K562 (cell line): ENCODE results near the gene ZNF236. TPM values are rescaled to one million over a fixed set of nuclear protein-coding genes. Genes with fewer than 3 reads are reported as not detected.
"Not testable (repeated sequence)": the region's sequence is repeated elsewhere in the genome, so short reads cannot be mapped to it uniquely, and the experiment has no call there.

Source experiments
- ATAC-seq: fragments of 200-7000 bp; cut with Tn5 transposase; 3 replicates; pipeline ENCODE4 v1.9.1; 2020; ENCODE audit warnings: moderate library complexity
- BruUV-seq: library from RNA; stranded (reverse); fragments of 400-500 nt; replicated peaks from 2 replicates; lab custom pipeline; 2021; lab: Mats Ljungman, UMichigan
- CTCF ChIA-PET: fragments of 300-600 bp; formaldehyde crosslinking; extraction: SDS; loops from one replicate; lab custom pipeline; 2021; ENCODE audit warnings: low intra/inter-chr PET ratio; lab: Yijun Ruan, JAX
- POLR2A ChIA-PET: fragments of 300-600, 350-650 bp; sonication (Branson Sonifier 250); formaldehyde crosslinking; extraction: SDS; loops from one replicate; lab custom pipeline; 2021; ENCODE audit warnings: antibody characterized with exemption, inconsistent platforms; lab: Yijun Ruan, JAX
- DNase-seq, 4 experiments: peaks; one replicate each; pipeline versions ENCODE4 v3.0.0 to v3.0.0-alpha.2; 2011 to 2018; ENCODE audit warnings: low spot score in 3 of 4, mixed read lengths in 3 of 4; ENCODE audit errors: extremely low read depth in 1 of 4
- FAIRE-seq: peaks from 2 replicates; lab custom pipeline; 2011; peaks lifted over from hg19 to GRCh38; lab: Jason Lieb, UNC
- H2AFZ ChIP-seq: 2 replicates; pipeline ENCODE4 v1.6.0; 2011; ENCODE audit warnings: low read depth, low read length, control low read depth, inconsistent platforms
- H3K27ac ChIP-seq: fragments of 200-600 bp; 3 replicates; pipeline ENCODE4 v1.8.0; 2011; ENCODE audit warnings: low read depth, mild to moderate bottlenecking, control low read depth, inconsistent platforms, low read length, moderate library complexity, mixed read lengths; ENCODE audit errors: extremely low read depth
- H3K27me3 ChIP-seq, 2 experiments: fragments of 300-600 bp in 1 of 2; 2 replicates in 1 of 2; 3 replicates in 1 of 2; pipeline versions ENCODE4 v1.6.0 to v1.8.0; 2011; ENCODE audit warnings: inconsistent platforms in 2 of 2, low read length in 2 of 2, mild to moderate bottlenecking in 1 of 2, mixed read lengths in 1 of 2, moderate library complexity in 1 of 2; ENCODE audit not compliant: control insufficient read depth in 2 of 2, insufficient read depth in 2 of 2
- H3K36me3 ChIP-seq: fragments of 300-600 bp; 3 replicates; pipeline ENCODE4 v1.8.0; 2011; ENCODE audit warnings: mild to moderate bottlenecking, low read length, inconsistent platforms; ENCODE audit not compliant: control insufficient read depth, insufficient read depth
- H3K4me1 ChIP-seq, 2 experiments: fragments of 200-600 bp in 1 of 2; replicated peaks in 1 of 2; 2 replicates in 1 of 2; 3 replicates in 1 of 2; pipeline versions ENCODE4 v1.5.1 to v1.8.0; 2011; ENCODE audit warnings: inconsistent platforms in 2 of 2, low read length in 2 of 2, mild to moderate bottlenecking in 1 of 2, mixed read lengths in 1 of 2, moderate library complexity in 1 of 2; ENCODE audit not compliant: control insufficient read depth in 2 of 2, insufficient read depth in 2 of 2
- H3K4me2 ChIP-seq: 2 replicates; pipeline ENCODE4 v1.6.1; 2011; ENCODE audit warnings: low read length, control low read depth, inconsistent platforms, mixed read lengths; ENCODE audit not compliant: insufficient read depth
- H3K4me3 ChIP-seq: fragments of 200-600 bp; sonication (generic), shearing (Covaris generic); 2 replicates; pipeline ENCODE4 v1.5.1; 2016; ENCODE audit warnings: control low read depth, inconsistent platforms
- H3K79me2 ChIP-seq: fragments of 200-600 bp; 3 replicates; pipeline ENCODE4 v1.8.0; 2011; ENCODE audit warnings: low read length, inconsistent platforms; ENCODE audit not compliant: control insufficient read depth, insufficient read depth
- H3K9ac ChIP-seq, 2 experiments: 2 replicates each; pipeline versions ENCODE4 v1.6.0 to v1.6.1; 2011; ENCODE audit warnings: low read depth in 2 of 2, low read length in 2 of 2, control low read depth in 1 of 2, inconsistent platforms in 1 of 2, mild to moderate bottlenecking in 1 of 2, mixed read lengths in 1 of 2; ENCODE audit not compliant: insufficient read depth in 1 of 2
- H3K9me1 ChIP-seq: one replicate; pipeline ENCODE4 v1.6.0; 2011; ENCODE audit warnings: inconsistent platforms, mild to moderate bottlenecking, low read length, moderate library complexity; ENCODE audit not compliant: control insufficient read depth, insufficient read depth
- H3K9me3 ChIP-seq: replicated peaks from 2 replicates; pipeline ENCODE4 v1.5.1; 2011; ENCODE audit warnings: low read depth, low read length, inconsistent platforms; ENCODE audit not compliant: control insufficient read depth, insufficient read depth
- H4K20me1 ChIP-seq: replicated peaks from 2 replicates; pipeline ENCODE4 v1.6.1; 2011; ENCODE audit warnings: low read length, inconsistent platforms, mixed read lengths; ENCODE audit not compliant: control insufficient read depth, insufficient read depth
- PCBP2 ChIP-seq: fragments of 200-400 bp; formaldehyde crosslinking; IDR thresholded peaks from 2 replicates; pipeline ENCODE4 v1.6.1; 2018; ENCODE audit warnings: low read length, low read depth, mild to moderate bottlenecking, moderate library complexity; ENCODE audit not compliant: poor library complexity, severe bottlenecking
- RFX7 ChIP-seq: fragments of 250-450 bp; sonication (Bioruptor Pico); IDR thresholded peaks from 2 replicates; pipeline ENCODE4 v1.5.1; 2021; ENCODE audit warnings: mild to moderate bottlenecking
- TAF1 ChIP-seq: IDR thresholded peaks from 2 replicates; pipeline ENCODE4 v1.6.1; 2011; ENCODE audit warnings: mild to moderate bottlenecking, low read length, moderate library complexity; ENCODE audit not compliant: insufficient read depth, control insufficient read depth, severe bottlenecking; ENCODE audit errors: extremely low read depth
- ZNF224 ChIP-seq: sonication (generic); formaldehyde crosslinking; IDR thresholded peaks from 2 replicates; pipeline ENCODE4 v1.8.0; 2022; ENCODE audit warnings: mild to moderate bottlenecking, missing genetic modification reagents
- WGBS: fragments of 100-300 bp; shearing (Covaris generic); methylation state at CpG from one replicate; pipeline ENCODE4 v1.1.6; 2016; ENCODE audit warnings: low coverage, mixed read lengths; ENCODE audit not compliant: insufficient coverage; ENCODE audit errors: missing lambda C conversion rate; 5-methylcytosine and 5-hydroxymethylcytosine counted together
- in situ Hi-C: fragments of 300-500 bp; cut with MboI; formaldehyde crosslinking; loops from 4 replicates; pipeline ENCODE4 v1.15.0; 2018; ENCODE audit warnings: inconsistent platforms, mixed read lengths
- intact Hi-C: fragments of 100-400 bp; cut with micrococcal nuclease; formaldehyde crosslinking; loops from 2 replicates; pipeline ENCODE4 v1.14.2; 2022
- polyA plus RNA-seq, 8 experiments: library from polyadenylated mRNA; depleted of rRNA in 4 of 8; stranded (reverse) in 5 of 8; unstranded in 3 of 8; fragments of >200 nt; fragmentation: Nextera tagmentation in 2 of 8; fragmentation: Illumina TruSeq in 1 of 8; extraction: Ambion mirVana in 2 of 8; extraction: Trizol in 1 of 8; gene quantifications; 2 replicates each; pipeline versions ENCODE4 v1.2.1 to v1.2.3, GENCODE V29; 2011 to 2014; ENCODE audit warnings: inconsistent platforms in 1 of 8, missing spikeins in 1 of 8
- total RNA-seq, 7 experiments: library from RNA; depleted of rRNA in 6 of 7; stranded (reverse); fragments of >200 nt in 6 of 7; fragmentation: Illumina TruSeq in 2 of 7; extraction: Trizol in 2 of 7; gene quantifications; 2 replicates each; pipeline versions ENCODE4 v1.2.1 to v1.2.3, GENCODE V29; 2011 to 2021; ENCODE audit warnings: low replicate concordance in 1 of 7
- TF ChIP-seq, protein P1 (sequence below), 2 experiments: fragments of 450-650 bp; IDR thresholded peaks; 2 replicates each; pipeline ENCODE4 v1.6.1; 2018; ENCODE audit warnings: mild to moderate bottlenecking in 2 of 2, low read depth in 1 of 2; ENCODE audit not compliant: partially characterized antibody in 2 of 2

Gene ZNF236
- total and polyA plus RNA-seq, 9 of the 15 experiments (the other 6 are each of a cell fraction or from before 2014, with no cell fraction given) = 0.35 to 8.7 (median 3.4) TPM

DNA sequence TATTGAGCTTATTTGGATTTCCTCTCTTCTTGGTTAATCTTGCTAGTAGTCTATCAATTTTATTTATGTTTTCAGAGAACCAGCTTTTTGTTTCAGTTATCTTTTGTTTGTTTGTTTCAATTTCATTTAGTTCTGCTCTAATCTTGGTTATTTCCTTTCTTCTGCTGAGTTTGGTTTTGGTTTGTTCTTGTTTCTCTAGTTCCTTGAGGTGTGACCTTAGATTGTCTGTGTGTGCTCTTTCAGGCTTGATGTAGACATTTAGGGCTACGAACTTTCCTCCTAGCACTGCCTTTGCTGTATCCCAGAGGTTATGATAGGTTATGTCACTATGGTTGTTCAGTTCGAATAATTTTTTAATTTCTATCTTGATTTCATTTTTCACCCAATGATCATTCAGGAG, 141.6 kb downstream of the ZNF236 start (continued):
- TF ChIP-seq, protein P1, sequence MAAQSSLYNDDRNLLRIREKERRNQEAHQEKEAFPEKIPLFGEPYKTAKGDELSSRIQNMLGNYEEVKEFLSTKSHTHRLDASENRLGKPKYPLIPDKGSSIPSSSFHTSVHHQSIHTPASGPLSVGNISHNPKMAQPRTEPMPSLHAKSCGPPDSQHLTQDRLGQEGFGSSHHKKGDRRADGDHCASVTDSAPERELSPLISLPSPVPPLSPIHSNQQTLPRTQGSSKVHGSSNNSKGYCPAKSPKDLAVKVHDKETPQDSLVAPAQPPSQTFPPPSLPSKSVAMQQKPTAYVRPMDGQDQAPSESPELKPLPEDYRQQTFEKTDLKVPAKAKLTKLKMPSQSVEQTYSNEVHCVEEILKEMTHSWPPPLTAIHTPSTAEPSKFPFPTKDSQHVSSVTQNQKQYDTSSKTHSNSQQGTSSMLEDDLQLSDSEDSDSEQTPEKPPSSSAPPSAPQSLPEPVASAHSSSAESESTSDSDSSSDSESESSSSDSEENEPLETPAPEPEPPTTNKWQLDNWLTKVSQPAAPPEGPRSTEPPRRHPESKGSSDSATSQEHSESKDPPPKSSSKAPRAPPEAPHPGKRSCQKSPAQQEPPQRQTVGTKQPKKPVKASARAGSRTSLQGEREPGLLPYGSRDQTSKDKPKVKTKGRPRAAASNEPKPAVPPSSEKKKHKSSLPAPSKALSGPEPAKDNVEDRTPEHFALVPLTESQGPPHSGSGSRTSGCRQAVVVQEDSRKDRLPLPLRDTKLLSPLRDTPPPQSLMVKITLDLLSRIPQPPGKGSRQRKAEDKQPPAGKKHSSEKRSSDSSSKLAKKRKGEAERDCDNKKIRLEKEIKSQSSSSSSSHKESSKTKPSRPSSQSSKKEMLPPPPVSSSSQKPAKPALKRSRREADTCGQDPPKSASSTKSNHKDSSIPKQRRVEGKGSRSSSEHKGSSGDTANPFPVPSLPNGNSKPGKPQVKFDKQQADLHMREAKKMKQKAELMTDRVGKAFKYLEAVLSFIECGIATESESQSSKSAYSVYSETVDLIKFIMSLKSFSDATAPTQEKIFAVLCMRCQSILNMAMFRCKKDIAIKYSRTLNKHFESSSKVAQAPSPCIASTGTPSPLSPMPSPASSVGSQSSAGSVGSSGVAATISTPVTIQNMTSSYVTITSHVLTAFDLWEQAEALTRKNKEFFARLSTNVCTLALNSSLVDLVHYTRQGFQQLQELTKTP (IDR thresholded peaks at IDR 0.05; ENCODE audit: low read depth in 1 of 2, partially characterized antibody in 2 of 2) = no peak
- TF ChIP-seq TAF1 (no peak), RFX7 (CRISPR knock-in tag) (no peak), PCBP2 (no peak), ZNF224 (no peak)

DNA sequence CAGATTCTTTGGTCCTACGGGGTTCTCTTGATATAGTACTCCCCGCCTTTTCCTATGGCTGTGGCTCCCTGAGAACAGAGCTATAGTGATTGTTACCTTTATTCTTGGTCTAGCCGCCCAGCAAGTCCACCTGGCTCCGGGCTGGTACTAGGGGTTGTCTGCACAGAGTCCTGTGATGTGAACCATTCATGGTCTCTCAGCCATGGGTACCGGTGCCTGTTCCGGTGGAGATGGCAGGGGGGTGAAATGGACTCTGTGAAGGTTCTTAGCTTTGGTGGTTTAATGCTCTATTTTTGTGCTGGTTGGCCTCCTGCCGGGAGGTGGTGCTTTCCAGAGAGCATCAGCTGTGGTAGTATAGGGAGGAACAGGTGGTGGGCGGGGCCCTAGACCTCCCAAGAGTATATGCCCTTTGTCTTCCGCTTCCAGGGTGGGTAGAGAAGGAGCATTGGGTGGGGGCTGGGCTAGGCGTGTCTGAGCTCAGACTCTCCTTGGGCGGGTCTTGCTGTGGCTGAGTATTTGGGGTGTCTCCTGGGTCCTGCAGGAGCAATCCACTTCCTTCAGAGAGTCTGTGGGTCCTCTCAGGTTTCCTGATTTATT, 143.3 kb downstream of the ZNF236 start:
- H3K4me2 ChIP-seq, in situ Hi-C loops, DNase-seq, H3K36me3 ChIP-seq, H3K79me2 ChIP-seq, H2AFZ ChIP-seq, H3K9me1 ChIP-seq, ATAC-seq, H4K20me1 ChIP-seq, intact Hi-C loops, H3K4me1 ChIP-seq, H3K27me3 ChIP-seq, BruUV-seq, POLR2A ChIA-PET, H3K9ac ChIP-seq, H3K4me3 ChIP-seq, FAIRE-seq, H3K27ac ChIP-seq, CTCF ChIA-PET, H3K9me3 ChIP-seq: not testable (repeated sequence)
- WGBS = 84% methylated on average over 11 of the region's 11 CpGs

DNA sequence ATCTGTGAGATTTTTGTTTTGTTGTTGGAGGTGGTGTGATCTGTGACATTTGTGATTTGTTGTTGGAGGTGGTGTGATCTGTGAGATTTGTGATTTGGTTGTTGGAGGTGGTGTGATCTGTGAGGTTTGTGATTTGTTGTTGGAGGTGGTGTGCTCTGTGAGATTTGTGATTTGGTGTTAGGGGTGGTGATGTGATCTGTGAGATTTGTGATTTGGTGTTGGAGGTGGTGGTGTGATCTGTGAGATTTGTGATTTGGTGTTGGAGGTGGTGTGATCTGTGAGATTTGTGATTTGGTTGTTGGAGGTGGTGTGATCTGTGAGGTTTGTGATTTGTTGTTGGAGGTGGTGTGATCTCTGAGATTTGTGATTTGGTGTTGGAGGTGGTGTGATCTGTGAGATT, 144.9 kb downstream of the ZNF236 start:
- H3K9ac ChIP-seq, H3K79me2 ChIP-seq, CTCF ChIA-PET, ATAC-seq, H3K27me3 ChIP-seq, H3K4me3 ChIP-seq, intact Hi-C loops, in situ Hi-C loops, H3K9me1 ChIP-seq, H2AFZ ChIP-seq, H3K9me3 ChIP-seq, H3K4me2 ChIP-seq, H3K4me1 ChIP-seq, H3K36me3 ChIP-seq, BruUV-seq, H4K20me1 ChIP-seq, DNase-seq, H3K27ac ChIP-seq: not testable (repeated sequence)
- FAIRE-seq = peak; percentile 94
- POLR2A ChIA-PET = interaction anchor here (0.7 kb wide), 1 partner anchor 42 kb away, joined by 3 read pairs; no protein-coding TSS in a partner anchor
